NCI-H1092 (cell line): ENCODE data around the gene SPATA12.

Experiments
- DNase-seq: peaks from one replicate; lab custom pipeline; 2025; lab: John Stamatoyannopoulos, UW

SPATA12 gene

DNA sequence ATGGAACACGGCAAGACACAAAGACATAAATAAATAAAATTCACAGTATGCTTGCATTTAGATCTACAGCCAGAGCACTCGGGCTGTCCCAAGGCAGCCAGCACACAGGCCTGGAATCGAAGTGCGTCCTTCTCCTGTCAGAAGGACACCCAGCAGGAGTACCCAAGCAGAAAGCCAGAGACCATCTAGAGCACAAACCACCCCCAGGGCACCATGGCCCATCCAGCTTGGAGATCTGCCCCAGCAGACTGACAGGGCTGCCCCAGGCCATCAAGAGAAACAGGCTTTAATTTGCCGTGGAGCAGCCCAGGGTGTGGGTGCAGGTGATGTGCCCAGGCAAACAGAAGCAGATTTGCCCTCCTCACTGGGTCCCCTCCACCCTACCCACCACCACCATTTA is 7.8 kb upstream of the SPATA12 start:
- DNase-seq = no peak

DNA sequence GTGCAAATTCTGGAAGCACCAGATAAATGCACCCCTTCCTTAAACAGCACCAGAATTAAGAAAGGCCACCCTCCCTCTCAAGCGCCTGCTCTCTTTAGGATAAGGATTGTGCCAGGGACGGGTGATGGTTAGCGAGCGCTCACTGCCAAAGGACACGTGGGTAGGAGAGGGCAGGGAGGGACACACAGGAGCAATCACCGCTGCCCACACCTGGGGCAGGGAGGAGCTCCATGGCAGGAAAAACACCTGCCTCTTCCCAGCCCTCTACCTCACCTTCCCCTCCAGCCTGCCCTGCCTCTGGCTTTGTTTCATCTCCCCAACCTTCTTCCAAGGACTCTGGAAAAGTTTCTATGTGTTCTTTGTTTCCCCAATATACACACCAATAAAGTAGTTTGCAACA is 7.3 kb upstream of the SPATA12 start:
- DNase-seq = no peak

DNA sequence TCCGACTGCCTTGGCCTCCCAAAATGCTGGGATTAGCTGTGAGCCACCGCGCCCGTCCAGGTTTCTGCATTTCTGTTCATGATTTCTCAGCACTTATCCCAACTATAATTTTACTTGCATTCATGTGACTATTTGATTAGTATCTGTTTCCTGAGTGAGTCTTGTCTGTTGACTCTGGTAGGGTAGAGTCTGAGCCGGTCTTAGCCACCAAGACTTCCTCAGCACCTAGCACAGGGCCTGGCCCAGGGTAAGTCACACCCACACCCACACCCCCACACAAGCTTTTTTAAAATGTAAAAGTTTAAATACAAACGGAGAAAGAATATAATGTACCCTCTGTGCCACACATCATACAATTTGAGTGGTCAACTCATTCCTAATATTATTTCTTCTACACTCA is 3.1 kb upstream of the SPATA12 start:
- no peak for DNase-seq

DNA sequence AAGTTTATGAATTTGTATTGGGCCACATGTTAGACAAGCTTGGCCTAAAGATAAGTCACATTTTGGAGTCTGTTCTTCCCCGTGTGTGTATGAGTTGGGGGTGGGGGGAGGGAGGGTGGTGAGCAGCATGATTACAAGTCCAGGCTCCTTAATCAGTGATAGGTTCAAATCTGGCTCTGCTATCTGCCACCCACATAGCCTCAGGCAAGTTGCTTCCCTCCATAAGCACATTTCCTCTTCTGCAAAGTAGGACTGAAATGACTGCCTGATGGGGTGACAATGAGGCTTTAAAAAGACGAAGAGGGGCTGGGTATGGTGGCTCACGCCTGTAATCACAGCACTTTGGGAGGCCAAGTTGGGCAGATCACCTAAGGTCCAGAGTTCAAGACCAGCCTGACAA is 1.1 kb upstream of the SPATA12 start:
- no peak for DNase-seq

DNA sequence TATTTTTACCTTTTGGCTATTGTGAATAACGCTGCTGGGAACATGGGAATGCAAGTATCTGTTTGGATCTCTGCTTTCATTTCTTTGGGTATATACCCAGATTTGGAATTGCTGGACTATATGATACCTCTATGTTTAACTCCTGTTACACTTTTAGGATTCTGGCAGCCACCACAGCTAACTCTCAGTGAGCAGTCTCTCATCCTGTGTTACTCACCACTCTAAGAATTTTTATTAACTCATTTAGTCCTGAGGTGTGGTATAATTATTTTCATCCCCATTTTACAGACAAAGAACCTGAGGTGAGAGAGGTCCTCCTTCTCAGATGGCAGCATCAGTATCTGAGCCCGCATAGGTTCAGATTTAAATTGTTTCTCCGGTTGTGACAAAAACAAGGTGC is 1.1 kb downstream of the SPATA12 start:
- DNase-seq = no peak

DNA sequence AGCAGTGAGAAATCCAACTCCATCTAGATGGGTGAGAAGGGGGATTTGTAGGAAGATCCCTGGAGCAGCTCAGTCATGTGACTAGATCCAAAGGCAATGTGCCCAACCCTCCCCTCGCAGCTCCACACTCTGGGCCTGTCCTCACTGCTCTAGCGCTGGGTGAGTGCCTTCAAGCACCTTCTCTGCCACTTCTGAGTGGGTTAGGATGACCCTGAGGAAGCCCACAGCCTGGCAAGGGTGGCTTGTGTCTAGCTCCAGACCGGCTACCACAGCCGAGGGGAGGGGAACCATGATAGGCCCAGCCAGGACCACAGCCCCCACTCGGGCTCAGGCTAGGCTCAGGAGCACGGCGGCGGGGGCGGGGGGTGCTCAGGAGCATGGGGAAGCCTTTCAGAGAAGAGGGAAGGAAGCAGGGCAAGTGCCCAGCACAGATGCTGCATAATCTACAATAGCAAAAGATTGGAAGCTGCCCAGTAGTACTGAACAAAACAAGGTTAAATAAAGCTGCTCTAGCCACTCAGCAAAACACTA is 1.7 kb downstream of the SPATA12 start:
- no peak for DNase-seq

DNA sequence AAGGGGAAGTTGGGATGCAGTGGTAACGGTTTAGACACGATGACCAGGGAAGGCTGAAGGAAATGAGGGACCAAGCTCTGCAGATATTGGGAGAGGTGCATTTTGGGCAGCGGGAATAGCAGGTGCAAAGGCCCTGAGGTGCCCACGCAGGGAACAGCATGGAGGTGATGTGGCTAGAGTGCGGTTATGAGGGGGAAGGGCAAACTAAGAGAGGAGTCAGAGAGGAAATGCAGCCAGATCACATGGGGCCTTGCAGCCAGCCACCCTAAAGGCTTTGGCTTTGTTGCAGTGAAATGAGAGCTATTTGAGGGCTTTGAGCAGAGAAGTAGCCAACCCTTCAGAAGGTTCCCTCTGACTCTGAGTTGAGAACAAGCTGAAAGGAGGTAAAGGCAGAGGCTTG is 2.6 kb downstream of the SPATA12 start:
- DNase-seq = no peak

DNA sequence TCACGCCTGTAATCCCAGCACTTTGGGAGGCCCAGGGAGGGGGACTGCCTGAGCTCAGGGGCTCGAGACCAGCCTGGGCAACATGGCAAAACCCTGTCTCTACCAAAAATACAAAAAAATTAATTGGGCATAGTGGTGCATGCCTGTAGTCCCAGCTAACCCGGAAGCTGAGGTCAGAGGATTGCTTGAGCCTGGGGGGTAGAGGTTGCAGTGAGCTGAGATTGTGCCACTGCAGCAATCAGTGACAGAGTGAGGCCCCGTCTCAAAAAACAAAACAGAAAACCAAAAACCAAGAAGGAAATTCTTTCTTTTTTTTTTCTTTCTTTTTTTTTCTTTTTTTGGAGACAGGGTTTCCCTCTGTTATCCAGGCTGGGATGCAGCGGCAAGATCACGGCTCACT is 3.5 kb downstream of the SPATA12 start:
- DNase-seq = no peak

DNA sequence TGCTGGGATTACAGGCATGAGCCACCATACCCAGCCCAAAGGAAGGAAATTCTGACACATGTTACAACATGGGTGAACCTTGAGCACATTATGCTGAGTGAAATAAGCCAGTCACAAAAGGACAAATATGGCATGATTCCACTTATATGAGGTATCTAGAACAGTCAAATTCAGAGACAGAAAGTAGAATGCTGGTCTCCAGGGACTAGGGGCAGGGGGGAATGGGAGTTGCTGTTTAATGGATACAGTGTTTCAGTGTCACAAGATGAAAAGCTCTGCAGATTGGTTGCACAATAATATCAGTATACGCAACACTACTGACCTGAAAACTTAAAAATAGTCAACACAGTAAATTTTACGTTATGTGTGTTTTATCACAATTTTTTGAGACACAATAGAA is 4.1 kb downstream of the SPATA12 start:
- no peak for DNase-seq

DNA sequence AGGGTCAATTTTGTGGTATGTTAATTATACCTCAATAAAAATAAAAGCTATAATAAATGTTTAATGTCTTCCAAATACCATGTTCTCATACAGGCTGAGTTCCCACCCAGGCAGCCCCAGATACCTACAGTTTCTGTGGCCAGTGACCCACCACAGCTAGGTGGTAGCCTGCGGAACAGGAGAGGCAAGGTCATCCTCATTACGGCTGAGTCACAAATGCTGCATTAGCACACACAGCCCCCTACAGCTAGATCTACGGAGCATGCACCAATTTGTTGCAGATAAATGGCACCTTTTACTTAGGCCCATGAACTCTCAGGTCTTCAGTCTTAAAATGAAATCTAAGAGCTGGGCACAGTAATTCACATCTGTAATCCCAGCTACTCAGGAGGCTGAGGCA is 5.1 kb downstream of the SPATA12 start:
- DNase-seq = no peak

DNA sequence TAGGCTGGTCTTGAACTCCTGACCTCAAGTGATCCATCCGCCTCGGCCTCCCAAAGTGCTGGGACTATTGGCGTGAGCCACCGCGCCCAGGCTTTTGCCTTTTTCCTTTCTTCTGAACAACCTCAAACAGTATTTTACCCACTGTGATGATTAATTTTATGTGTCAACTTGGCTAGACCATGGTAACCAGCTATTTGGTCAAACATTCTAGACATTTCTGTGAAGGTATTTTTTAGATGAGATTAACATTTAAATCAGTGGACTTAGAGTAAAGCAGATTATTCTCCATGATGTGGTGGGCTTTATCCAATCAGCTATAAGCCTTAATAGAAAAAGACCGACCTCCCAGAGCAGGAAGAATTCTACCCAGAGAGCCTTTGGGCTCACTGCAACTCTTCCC is 6.0 kb downstream of the SPATA12 start:
- DNase-seq = no peak

DNA sequence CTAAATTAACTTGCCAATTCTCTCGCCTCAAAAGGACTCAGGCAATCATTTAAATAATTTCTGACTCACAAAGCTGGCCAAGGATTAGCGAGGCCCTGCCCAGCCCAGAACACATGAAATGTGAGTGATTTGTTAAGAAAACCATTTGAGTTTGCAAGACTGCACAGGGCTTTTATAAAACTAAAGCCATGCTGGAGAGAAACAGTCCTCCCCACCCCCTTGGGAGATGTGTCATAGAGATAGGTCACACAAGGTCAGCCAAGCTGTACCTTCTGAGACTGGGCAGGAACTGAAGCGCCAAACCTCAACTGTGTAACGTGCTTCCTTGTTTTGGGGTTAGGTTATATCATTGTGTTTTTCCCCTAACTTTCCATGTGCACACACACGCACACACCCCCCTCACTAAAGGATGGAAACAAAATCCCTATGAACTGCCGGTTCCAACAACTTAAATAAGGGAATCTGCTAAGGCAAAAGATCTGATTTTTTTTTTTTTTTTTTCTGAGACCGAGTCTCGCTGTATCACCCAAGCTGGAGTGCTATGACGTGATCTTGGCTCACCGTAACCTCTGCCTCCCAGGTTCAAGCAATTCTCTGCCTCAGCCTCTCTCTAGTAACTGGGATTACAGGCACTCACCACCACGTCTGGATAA is 8.1 kb downstream of the SPATA12 start:
- DNase-seq = no peak

DNA sequence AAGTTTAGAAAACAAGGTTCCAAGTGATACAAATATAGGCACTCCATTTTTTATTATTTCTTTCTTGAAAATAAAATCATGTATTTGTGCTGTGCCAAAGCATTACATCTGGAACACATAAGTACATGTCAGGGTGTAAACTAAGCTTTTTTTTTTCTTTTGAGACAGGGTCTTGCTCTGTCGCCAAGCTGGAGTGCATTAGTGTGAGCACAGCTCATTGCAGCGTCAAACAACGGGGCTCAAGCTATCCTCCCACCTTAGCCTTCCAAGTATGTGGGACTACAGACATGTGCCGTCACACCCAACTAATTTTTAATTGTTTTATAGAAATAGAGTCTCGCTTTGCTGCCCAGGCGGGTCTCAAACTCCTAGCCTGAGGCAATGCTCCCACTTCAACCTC is 9.0 kb downstream of the SPATA12 start:
- DNase-seq = no peak

DNA sequence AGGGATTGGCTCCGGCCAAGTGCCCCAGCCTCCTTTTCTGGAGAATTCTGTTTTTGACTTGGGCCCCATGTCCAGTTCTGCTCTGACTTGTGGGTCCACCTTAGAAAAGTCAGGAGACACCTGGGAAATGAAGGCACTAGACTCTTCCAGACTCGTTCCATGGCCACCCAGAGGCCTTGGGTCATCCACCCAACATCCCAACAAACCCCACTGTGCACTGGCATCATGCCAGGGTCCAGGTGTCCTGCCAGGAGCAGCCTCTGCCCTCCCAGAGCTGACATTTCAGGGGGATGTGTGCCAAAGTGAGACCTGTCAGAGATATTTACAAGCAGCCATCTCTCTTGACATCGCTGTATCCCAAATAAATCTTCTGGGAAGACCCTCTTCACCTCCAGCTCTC is 13.2 kb downstream of the SPATA12 start:
- no peak for DNase-seq

DNA sequence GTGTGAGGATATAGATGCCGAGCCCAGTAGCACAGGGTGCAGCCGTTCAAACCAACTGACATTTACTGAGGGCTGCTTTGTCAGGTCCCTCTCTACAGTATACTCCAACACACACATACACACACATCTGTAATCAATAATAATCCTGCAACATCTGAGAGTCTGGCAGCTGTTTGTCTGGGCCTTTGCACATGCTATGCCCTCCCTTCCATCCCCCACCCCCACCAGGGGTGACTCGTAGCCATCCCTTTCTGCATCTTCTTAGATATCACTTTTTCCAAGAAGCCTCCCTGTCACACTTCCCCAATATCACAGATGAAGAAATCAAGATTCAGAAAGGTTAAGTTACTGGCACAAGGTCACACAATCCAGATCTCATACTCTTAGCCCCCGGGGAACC is 13.7 kb downstream of the SPATA12 start:
- DNase-seq = no peak

DNA sequence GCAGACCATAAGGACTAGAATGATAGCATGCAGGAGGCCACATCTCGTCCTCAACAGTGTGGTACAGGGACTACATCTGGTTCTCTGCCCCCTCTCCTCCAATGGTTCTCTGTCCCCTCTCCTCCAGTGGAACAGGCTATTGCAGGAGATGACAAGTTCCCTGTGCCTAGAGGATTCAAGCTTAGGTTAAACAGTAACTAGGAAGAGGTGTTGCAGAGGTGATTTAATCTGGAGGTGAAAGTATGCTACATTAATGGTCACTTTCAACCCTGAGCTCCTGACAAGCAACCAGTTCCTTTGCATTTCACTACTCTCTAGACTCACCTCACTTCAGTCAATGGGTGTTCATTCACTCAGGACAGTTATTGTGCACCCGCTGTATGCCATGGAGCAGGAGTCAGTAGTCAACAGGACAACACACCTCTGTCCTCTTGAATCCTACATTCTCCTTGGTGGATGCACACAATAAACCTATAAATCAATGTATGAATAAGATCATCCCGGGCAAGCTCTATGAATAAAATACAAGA is 16.0 kb downstream of the SPATA12 start:
- DNase-seq = no peak

DNA sequence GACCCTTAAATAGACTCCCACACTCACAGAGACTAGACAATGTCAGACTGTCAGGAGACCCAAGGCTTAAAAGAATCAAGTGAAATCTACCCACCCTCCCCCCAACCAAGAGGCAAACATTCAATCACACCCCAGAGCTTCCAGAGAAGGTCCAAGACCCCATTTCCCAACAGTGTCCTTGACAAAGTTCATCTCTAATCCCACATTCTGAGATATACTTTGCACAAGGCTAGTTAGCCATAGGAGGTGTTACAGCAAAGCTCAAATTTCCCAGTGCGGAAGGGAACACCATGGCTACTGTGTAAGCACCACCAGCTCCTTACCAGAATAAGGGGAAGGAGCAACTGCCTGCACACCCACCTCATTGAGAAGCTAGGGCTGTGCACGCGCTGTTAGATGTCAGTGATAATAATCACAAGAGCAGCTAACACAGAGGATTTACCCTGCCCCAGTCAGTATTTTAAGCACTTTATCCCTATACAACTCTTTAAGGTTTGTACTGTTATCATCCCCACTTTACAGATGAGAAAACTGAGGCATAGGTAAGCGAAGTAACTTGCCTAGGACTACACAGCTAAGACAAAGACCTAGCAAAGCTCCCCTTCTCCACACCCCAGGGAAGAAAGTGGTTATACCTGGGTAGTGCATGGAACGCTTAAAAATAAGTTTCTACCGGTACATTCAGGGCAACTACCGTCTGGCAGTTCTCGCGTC is 17.3 kb downstream of the SPATA12 start:
- no peak for DNase-seq

DNA sequence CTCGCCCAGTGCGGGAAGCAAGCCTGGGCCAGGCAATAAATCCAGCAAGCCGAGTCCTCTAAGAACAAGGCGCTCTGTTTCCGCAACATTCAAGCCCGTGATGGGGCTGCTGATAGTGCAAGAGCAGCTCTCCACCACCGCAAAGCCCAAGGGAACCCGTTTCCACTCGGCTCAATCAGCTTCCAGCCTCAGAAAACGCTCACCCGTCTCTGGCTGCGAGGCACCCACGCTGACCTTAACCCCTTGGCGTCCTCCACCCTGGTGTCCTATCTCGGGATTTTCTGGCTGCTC is 17.8 kb downstream of the SPATA12 start:
- DNase-seq = no peak

DNA sequence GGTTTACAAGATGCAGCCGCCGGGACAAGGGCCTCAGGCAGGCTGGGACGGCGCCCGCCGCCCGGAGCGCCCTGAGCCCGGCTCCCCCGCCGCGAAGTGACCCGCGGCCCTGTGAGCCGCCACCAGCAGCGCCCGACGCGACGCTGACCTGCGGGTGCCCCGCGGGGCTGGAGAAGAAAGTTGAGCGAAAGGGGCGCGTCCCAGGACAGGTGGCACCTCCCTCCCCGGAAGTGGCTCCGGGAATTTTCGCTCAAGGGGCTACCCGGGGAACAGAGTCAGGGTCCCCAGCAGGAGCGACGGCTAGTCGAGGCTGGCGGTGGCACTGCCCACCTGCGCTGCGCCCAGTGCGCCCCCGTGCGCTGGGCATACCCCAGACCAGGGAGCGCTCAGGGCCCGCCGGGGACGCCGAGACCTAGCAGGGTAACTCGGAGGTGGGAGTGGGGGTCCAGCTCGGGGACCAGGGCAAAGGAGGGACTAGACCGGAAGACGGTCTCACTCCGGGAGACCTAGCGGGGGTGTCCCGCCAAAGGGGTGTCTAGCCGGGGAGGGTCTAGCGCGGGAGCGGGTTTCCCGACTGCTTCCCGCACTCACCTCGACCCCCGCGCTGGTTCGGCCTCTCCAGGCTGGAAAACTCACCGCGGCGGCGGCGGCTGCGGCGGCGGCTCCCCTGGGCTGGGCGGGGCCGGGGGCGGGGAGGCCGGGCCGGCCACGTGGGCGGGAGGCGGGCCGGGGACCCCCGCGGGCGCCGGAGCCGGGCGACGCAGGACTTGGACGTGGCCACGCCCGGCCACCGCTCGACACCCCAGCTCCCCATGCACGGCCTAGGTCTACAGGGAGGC is 18.4 kb downstream of the SPATA12 start:
- DNase-seq = no peak

DNA sequence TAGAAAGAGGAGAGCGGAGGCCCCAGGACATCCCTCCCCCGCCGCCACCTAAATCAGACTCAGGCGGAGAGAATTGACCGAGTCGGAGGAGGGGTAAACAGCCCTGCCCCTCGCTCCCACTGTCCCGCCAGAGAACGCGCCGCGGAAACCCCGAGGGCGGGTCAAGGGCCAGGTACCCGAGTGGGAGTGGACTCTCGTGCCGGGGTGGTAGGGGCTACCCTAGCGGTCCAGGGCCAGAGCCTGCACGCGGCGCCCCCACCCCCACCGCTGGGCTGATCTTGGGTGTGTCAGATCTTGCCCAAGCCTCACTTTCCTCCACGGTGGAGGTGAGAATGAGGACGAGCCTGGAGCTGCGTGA is 19.0 kb downstream of the SPATA12 start:
- DNase-seq = no peak

DNA sequence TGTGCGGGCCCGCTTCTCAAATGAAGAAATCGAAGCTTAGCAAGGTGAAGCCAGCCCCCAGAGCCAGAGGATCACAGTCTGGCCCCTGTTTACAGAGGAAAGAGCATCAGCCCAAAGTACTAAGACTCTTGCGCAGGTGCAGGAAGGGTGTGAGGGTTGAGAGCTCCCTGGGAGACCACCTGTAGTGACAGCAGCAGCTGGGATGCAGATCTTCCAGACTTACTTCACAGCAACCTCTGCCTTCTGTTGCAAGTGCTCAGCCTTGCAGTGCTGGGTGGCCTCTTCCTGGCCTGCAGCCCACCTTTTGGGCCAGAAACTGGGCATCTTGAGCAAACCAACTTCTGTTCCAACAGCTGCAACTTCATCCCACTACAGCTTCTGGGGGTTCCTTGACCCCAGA is 19.7 kb downstream of the SPATA12 start:
- no peak for DNase-seq

DNA sequence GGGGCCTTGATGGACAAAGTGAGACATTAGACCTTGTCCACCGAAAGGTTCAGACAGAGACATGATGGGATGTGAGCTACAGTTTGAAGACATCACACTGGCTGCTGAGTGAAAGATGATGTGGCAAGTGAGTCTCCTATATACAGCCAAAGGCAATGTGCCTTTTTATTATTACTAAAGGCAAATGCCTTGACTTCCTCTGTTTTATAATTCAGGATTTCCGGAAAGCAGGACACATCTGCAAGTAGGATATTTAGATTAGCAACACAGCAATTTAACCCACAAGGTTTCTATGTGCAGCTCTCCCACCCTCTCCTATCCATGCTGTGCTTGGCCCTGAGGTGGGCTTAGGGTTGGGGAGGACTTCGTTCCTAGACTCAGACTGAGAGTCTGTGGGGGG is 20.7 kb downstream of the SPATA12 start:
- no peak for DNase-seq

DNA sequence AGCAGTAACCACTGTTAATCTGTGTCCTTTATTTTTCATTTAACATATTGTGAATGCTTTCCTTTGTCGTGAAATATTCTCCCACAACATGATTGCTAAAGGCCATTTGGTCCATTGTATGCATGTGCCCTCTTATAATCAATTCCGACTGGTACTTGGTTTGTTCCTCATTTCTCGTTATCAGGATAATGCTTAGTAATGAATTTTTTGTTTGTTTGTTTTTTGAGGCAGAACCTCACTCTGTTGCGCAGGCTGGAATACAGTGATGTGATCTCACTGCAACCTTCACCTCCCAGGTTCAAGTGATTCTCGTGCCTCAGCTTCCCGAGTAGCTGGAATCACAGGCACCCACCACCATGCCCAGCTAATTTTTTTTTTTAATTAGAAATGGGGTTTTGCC is 22.0 kb downstream of the SPATA12 start:
- DNase-seq = no peak
